GM12878 (cell line): Measurements from ENCODE around the gene ZNF680.

Experiments
- ATF2 ChIP-seq: IDR thresholded peaks from 2 replicates; pipeline ENCODE4 v1.6.1; 2012; ENCODE audit warnings: low read length, inconsistent platforms
- BMI1 ChIP-seq: fragments of 450-650 bp; IDR thresholded peaks from 2 replicates; pipeline ENCODE4 v1.6.1; 2016; ENCODE audit warnings: mild to moderate bottlenecking, moderate library complexity, borderline replicate concordance
- CHD2 ChIP-seq: IDR thresholded peaks from 2 replicates; pipeline ENCODE4 v1.6.1; 2011; ENCODE audit warnings: low read depth, low read length, improper control_type of control experiment, borderline replicate concordance
- CHD4 ChIP-seq: fragments of 200-600 bp; sonication (generic); IDR thresholded peaks from 2 replicates; pipeline ENCODE4 v1.6.1; 2016; ENCODE audit warnings: mild to moderate bottlenecking
- CTCF ChIP-seq, 3 experiments: IDR thresholded peaks in 2 of 3; conservative IDR thresholded peaks in 1 of 3; 2 replicates each; pipeline ENCODE4 v1.5.1; 2011; ENCODE audit warnings: low read depth in 3 of 3, low read length in 3 of 3, mild to moderate bottlenecking in 3 of 3, control low read depth in 2 of 3, moderate library complexity in 2 of 3, inconsistent platforms in 1 of 3, mixed read lengths in 1 of 3; ENCODE audit not compliant: control insufficient read depth in 2 of 3, insufficient read depth in 1 of 3; ENCODE audit errors: extremely low read depth in 1 of 3
- EZH2 ChIP-seq: IDR thresholded peaks from 2 replicates; pipeline ENCODE4 v1.6.1; 2012; ENCODE audit warnings: low read depth, mild to moderate bottlenecking, control low read depth, inconsistent platforms, low read length, borderline replicate concordance; ENCODE audit not compliant: control insufficient read depth
- FOXM1 ChIP-seq: IDR thresholded peaks from 2 replicates; pipeline ENCODE4 v1.6.1; 2012; ENCODE audit warnings: low read depth, mild to moderate bottlenecking, inconsistent platforms, low read length, moderate library complexity
- IKZF1 ChIP-seq: fragments of 450-650 bp; conservative IDR thresholded peaks from 2 replicates; pipeline ENCODE4 v1.6.1; 2017; ENCODE audit warnings: antibody characterized with exemption, mild to moderate bottlenecking
- NR2F1 ChIP-seq: fragments of 450-650 bp; conservative IDR thresholded peaks from 2 replicates; pipeline ENCODE4 v1.6.1; 2017; ENCODE audit warnings: mild to moderate bottlenecking
- NRF1 ChIP-seq: conservative IDR thresholded peaks from 2 replicates; pipeline ENCODE4 v1.6.1; 2011; ENCODE audit warnings: mild to moderate bottlenecking, low read depth, low read length, improper control_type of control experiment
- PBX3 ChIP-seq: IDR thresholded peaks from 2 replicates; pipeline ENCODE4 v1.6.1; 2011; ENCODE audit warnings: mild to moderate bottlenecking, low read depth, low read length, moderate library complexity; ENCODE audit not compliant: insufficient replicate concordance

GRCh38 chr7:64610997-64611396, 48.1 kb upstream of the ZNF680 start:
- no peak for TF ChIP-seq EZH2
- no peak for TF ChIP-seq CHD4
- TF ChIP-seq ATF2: no peak
- no peak for TF ChIP-seq PBX3
- TF ChIP-seq CHD2: no peak
- no peak for TF ChIP-seq IKZF1
- no peak for TF ChIP-seq CTCF (IDR thresholded peaks at IDR 0.05 in 2 of 3, conservative IDR thresholded peaks at IDR 0.05 in 1 of 3; ENCODE audit: control insufficient read depth in 2 of 3, extremely low read depth in 1 of 3, insufficient read depth in 1 of 3, low read depth in 3 of 3, low read length in 3 of 3)
- no peak for TF ChIP-seq NRF1
- TF ChIP-seq NR2F1: no peak
- no peak for TF ChIP-seq BMI1
- no peak for TF ChIP-seq FOXM1
